AG04449 (cell line): ENCODE results near the gene LGALS1.

Experiments
- CTCF ChIA-PET: fragments of 350-600 bp; formaldehyde crosslinking; extraction: SDS; loops from one replicate; lab custom pipeline; 2021; ENCODE audit warnings: antibody characterized with exemption; lab: Yijun Ruan, JAX
- POLR2A ChIA-PET: fragments of 400-600, 350-600 bp; formaldehyde crosslinking; extraction: SDS; loops from one replicate; lab custom pipeline; 2020; ENCODE audit warnings: antibody characterized with exemption, inconsistent platforms; lab: Yijun Ruan, JAX
- DNase-seq: peaks from one replicate; pipeline ENCODE4 v3.0.0-alpha.2; 2010; ENCODE audit warnings: low read depth, low spot score
- H3K4me3 ChIP-seq: 2 replicates; pipeline ENCODE4 v1.5.1; 2011; ENCODE audit warnings: low read depth, mild to moderate bottlenecking, control low read depth, low read length
- CTCF ChIP-seq: IDR thresholded peaks from one replicate; pipeline ENCODE4 v1.5.1; 2011; ENCODE audit warnings: mild to moderate bottlenecking, moderate library complexity, low read length, control low read depth, inconsistent platforms; ENCODE audit not compliant: insufficient read depth; ENCODE audit errors: missing control alignments

The LGALS1 gene

GRCh38 chr22:37672920-37673455 lies 2.4 kb upstream of the LGALS1 start:
- POLR2A ChIA-PET, result no interaction called here
- no peak for TF ChIP-seq CTCF

GRCh38 chr22:37674248-37674647 lies 1.2 kb upstream of the LGALS1 start:
- POLR2A ChIA-PET, result interaction anchor here (1.5 to 3.5 kb wide), 2 partner anchors 10 to 13 kb away, joined by 7 to 50 read pairs; no protein-coding TSS in a partner anchor
- CTCF ChIA-PET, result interaction anchor here (0.6 to 26.0 kb wide), 6 partner anchors 8 to 36 kb away, joined by 3 to 430 read pairs (median 26); partner anchors contain the start of gene SH3BP1
- no peak for TF ChIP-seq CTCF
- no peak overlapping the region for H3K4me3 ChIP-seq
- DNase-seq, result no peak

More at GRCh38 chr22:37672920-37673455, 2.4 kb upstream of the LGALS1 start:
- no peak overlapping the region for H3K4me3 ChIP-seq
- DNase-seq, result no peak
- CTCF ChIA-PET, result interaction anchor here (4.0 to 26.0 kb wide), 3 partner anchors 9 to 34 kb away, joined by 20 to 430 read pairs (median 32); partner anchors contain the start of gene SH3BP1

GRCh38 chr22:37675930-37676735 lies 697 bp downstream of the LGALS1 start:
- H3K4me3 ChIP-seq, result peak overlapping the region; percentile 97
- ChIA-PET CTCF (interaction anchor here (0.8 to 16.5 kb wide), 8 partner anchors 8 to 69 kb away, joined by 3 to 333 read pairs (median 6); partner anchors contain the start of genes GGA1, SH3BP1 and TRIOBP), POLR2A (interaction anchor here (0.7 to 3.5 kb wide), 18 partner anchors 10 to 1896 kb away, joined by 3 to 52 read pairs (median 6); partner anchors contain the start of genes GGA1, NOL12, PDXP and TRIOBP)
- DNase-seq, result no peak
- no peak for TF ChIP-seq CTCF

- TF ChIP-seq CTCF, result no peak
- peak; percentile 87 for DNase-seq
- peak overlapping the region; percentile 97 for H3K4me3 ChIP-seq
- CTCF ChIA-PET, result interaction anchor here (0.8 to 16.5 kb wide), 6 partner anchors 9 to 39 kb away, joined by 3 to 333 read pairs (median 12); partner anchors contain the start of genes SH3BP1 and TRIOBP
- POLR2A ChIA-PET, result interaction anchor here (0.6 to 3.5 kb wide), 12 partner anchors 9 to 128 kb away, joined by 3 to 52 read pairs (median 11); partner anchors contain the start of genes GGA1, NOL12 and PDXP
Measured at GRCh38 chr22:37676736-37677492, 1.5 kb downstream of the LGALS1 start.

GRCh38 chr22:37677493-37677974 lies 2.1 kb downstream of the LGALS1 start:
- peak overlapping the region; percentile 97 for H3K4me3 ChIP-seq
- no peak for TF ChIP-seq CTCF
- DNase-seq, result no peak
- CTCF ChIA-PET, result interaction anchor here (1.0 to 16.5 kb wide), 2 partner anchors 16 to 39 kb away, joined by 3 to 333 read pairs; partner anchors contain the start of gene SH3BP1
- POLR2A ChIA-PET, result interaction anchor here (0.6 to 3.5 kb wide), 7 partner anchors 14 to 69 kb away, joined by 3 to 52 read pairs (median 18); partner anchors contain the start of genes GGA1 and PDXP
